Mesothelial cell of epicardium (in vitro differentiated cells): Measurements from ENCODE around the gene TRIML1. TPM values are rescaled to one million over a fixed set of nuclear protein-coding genes. Genes with fewer than 3 reads are reported as not detected.
A peak's percentile ranks its signal among the peaks of the same experiment; 100 is the strongest.
"Not testable (repeated sequence)": the region's sequence is repeated elsewhere in the genome, so short reads cannot be mapped to it uniquely, and the experiment has no call there.

Experiments
- DNase-seq, 2 experiments: peaks; one replicate each; pipeline ENCODE4 v3.0.0; 2021; ENCODE audit warnings: low spot score in 2 of 2; ENCODE audit not compliant: unreplicated experiment in 2 of 2
- H3K27ac Mint-ChIP-seq: 2 replicates; pipeline ENCODE4 v1.8.0; 2021; ENCODE audit warnings: mixed read lengths
- H3K27me3 Mint-ChIP-seq: 2 replicates; pipeline ENCODE4 v1.8.0; 2021; ENCODE audit warnings: low read depth, mixed read lengths
- H3K36me3 Mint-ChIP-seq: 2 replicates; pipeline ENCODE4 v1.8.0; 2021; ENCODE audit warnings: mixed read lengths
- H3K4me1 Mint-ChIP-seq: 2 replicates; pipeline ENCODE4 v1.8.0; 2021; ENCODE audit warnings: mixed read lengths
- H3K4me3 Mint-ChIP-seq: 2 replicates; pipeline ENCODE4 v1.8.0; 2021; ENCODE audit warnings: mild to moderate bottlenecking, moderate library complexity, mixed read lengths
- H3K9me3 Mint-ChIP-seq: 2 replicates; pipeline ENCODE4 v1.8.0; 2021; ENCODE audit warnings: mixed read lengths
- CTCF ChIP-seq: fragments of 200-600 bp; sonication (generic); IDR thresholded peaks from one replicate; pipeline ENCODE4 v1.5.0; 2021; ENCODE audit warnings: antibody characterized with exemption; ENCODE audit not compliant: unreplicated experiment
- total RNA-seq: library from RNA; stranded (reverse); gene quantifications from 3 replicates; pipeline ENCODE4 v1.2.1, GENCODE V29; 2021

TRIML1 gene
- total RNA-seq, 1 donor from 2014 or later, result not detected

GRCh38 chr4:188154668-188155405, 15.6 kb downstream of the TRIML1 start:
- no peak for DNase-seq

GRCh38 chr4:188158336-188158735, 19.1 kb downstream of the TRIML1 start:
- Mint-ChIP-seq H3K9me3 (peaks cover 9% of the 10 kb centered on the region), H3K4me3 (no peak overlapping the region), H3K27ac (no peak overlapping the region), H3K27me3 (no peaks in the 10 kb centered on the region), H3K36me3 (peaks cover 5% of the 10 kb centered on the region), H3K4me1 (peaks cover 4% of the 10 kb centered on the region)
- no peak for TF ChIP-seq CTCF
- no peak for DNase-seq

More at GRCh38 chr4:188154668-188155405, 15.6 kb downstream of the TRIML1 start:
- Mint-ChIP-seq H3K27me3 (no peaks in the 10 kb centered on the region), H3K4me3 (no peak overlapping the region), H3K4me1 (no peaks in the 10 kb centered on the region), H3K9me3 (peaks cover 9% of the 10 kb centered on the region), H3K36me3 (peaks cover 5% of the 10 kb centered on the region), H3K27ac (no peak overlapping the region)
- no peak for TF ChIP-seq CTCF

DNA sequence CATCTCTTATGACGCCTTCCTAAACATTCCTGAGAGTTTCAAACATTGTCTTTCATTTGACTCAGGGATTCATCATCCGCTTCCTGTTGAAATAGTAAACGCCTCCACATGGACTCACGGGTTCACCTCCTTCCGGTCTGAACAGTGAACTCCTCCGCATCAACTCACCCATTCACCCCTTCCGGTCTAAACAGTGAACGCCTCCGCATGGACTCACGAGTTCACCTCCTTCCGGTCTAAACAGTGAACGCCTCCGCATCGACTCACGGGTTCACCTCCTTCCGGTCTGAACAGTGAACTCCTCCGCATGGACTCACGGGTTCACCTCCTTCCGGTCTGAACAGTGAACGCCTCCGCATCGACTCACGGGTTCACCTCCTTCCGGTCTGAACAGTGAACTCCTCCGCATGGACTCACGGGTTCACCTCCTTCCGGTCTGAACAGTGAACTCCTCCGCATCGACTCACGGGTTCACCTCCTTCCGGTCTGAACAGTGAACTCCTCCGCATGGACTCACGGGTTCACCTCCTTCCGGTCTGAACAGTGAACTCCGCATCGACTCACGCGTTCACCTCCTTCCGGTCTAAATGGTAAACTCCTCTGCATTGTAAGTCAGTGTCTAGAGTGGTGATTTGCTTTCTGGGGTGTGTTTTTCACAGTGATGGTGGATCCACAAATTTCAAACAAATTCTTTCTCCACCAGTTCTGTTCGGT, 20.4 kb downstream of the TRIML1 start:
- not testable (repeated sequence) for H3K4me3 Mint-ChIP-seq, H3K36me3 Mint-ChIP-seq, DNase-seq, H3K9me3 Mint-ChIP-seq, H3K27ac Mint-ChIP-seq, H3K4me1 Mint-ChIP-seq, H3K27me3 Mint-ChIP-seq

DNA sequence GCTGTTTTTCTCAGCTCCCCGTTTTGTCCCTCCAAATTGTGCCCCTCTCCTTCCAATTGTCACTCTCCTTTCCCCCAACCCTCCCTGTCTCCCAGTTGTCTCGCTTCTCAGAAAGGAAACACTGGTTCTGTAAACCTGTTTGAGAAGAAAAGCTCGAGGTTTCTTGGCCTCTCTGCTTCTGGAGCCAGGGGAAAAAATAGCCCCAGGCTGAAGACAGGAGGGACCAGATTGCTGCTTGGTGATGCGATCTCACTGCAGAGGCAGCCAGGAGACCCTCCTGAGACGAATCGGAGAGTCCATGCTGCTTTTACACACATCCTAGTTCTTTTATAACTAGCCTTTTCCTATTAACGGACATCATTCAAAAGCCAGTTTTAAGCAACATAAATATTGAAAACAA, 21.2 kb downstream of the TRIML1 start:
- peak in 1 of 2 experiments; percentile 35 for DNase-seq
- no peak for TF ChIP-seq CTCF
- H3K9me3 Mint-ChIP-seq, result peaks cover 3% of the 10 kb centered on the region
- no peaks in the 10 kb centered on the region for H3K36me3 Mint-ChIP-seq
- peaks cover 4% of the 10 kb centered on the region for H3K4me1 Mint-ChIP-seq
- no peaks in the 10 kb centered on the region for H3K27me3 Mint-ChIP-seq
- no peak overlapping the region for H3K27ac Mint-ChIP-seq
- no peak overlapping the region for H3K4me3 Mint-ChIP-seq

DNA sequence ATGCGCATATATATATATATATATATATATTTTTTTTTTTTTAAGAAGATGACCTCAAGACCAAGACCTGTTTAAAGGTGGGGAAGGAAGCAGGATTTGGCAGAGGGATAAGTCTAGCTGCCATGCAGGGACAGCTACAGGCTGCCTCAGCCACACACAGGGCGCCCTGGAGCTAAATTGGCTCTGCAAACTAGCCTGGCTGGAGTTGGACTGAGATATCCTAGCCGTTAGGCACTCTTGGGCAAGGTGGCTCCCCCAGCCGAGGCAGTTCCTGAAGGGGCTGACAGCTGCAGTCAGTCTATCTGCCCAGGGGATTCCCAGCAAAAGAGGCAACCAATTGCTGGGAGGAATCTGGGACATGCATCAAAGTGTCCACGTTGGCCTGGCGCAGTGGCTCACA, 21.9 kb downstream of the TRIML1 start:
- Mint-ChIP-seq H3K27me3 (no peaks in the 10 kb centered on the region), H3K27ac (no peak overlapping the region), H3K4me3 (no peak overlapping the region), H3K36me3 (no peaks in the 10 kb centered on the region), H3K9me3 (peaks cover 3% of the 10 kb centered on the region), H3K4me1 (peaks cover 4% of the 10 kb centered on the region)
- DNase-seq, result peak in 1 of 2 experiments; percentile 24
- TF ChIP-seq CTCF, result no peak

- H3K4me3 Mint-ChIP-seq, result no peak overlapping the region
- no peaks in the 10 kb centered on the region for H3K27me3 Mint-ChIP-seq
- H3K9me3 Mint-ChIP-seq, result no peaks in the 10 kb centered on the region
- H3K27ac Mint-ChIP-seq, result no peak overlapping the region
- no peak for TF ChIP-seq CTCF
- H3K36me3 Mint-ChIP-seq, result no peaks in the 10 kb centered on the region
- peak in 1 of 2 experiments; percentile 34 for DNase-seq
- H3K4me1 Mint-ChIP-seq, result peaks cover 4% of the 10 kb centered on the region
These were observed 23.5 kb downstream of the TRIML1 start for GRCh38 chr4:188162698-188163097.
